H1 (cell line): ENCODE measurements around the gene ARG2. TPM values are rescaled to one million over a fixed set of nuclear protein-coding genes. Genes with fewer than 3 reads are reported as not detected.

Experiments used
- CTCF ChIA-PET: fragments of 300-600 bp; sonication (Branson Sonifier 250); formaldehyde crosslinking; loops from one replicate; lab custom pipeline; 2021; ENCODE audit not compliant: partially characterized antibody; lab: Charles Lee
- POLR2A ChIA-PET: fragments of 300-600 bp; sonication (Branson Sonifier 250); formaldehyde crosslinking; loops from one replicate; lab custom pipeline; 2021; ENCODE audit warnings: inconsistent platforms; ENCODE audit not compliant: partially characterized antibody; lab: Charles Lee
- DNase-seq, 2 experiments: peaks; one replicate each; pipeline versions ENCODE4 v3.0.0 to v3.0.0-alpha.2; 2010 to 2022; ENCODE audit warnings: low spot score in 2 of 2, low read depth in 1 of 2, mixed read lengths in 1 of 2
- FAIRE-seq: peaks from 2 replicates; lab custom pipeline; 2011; peaks lifted over from hg19 to GRCh38; lab: Jason Lieb, UNC
- H2AFZ ChIP-seq: 2 replicates; pipeline ENCODE4 v1.8.1; 2012; ENCODE audit warnings: low read length, inconsistent platforms
- H2AK5ac ChIP-seq: 2 replicates; pipeline ENCODE4 v1.6.1; 2013; ENCODE audit warnings: low read depth, low read length
- H2BK120ac ChIP-seq: replicated peaks from 2 replicates; pipeline ENCODE3; 2013; ENCODE audit warnings: low read depth, low read length, inconsistent platforms
- H2BK12ac ChIP-seq: 2 replicates; pipeline ENCODE4 v1.6.1; 2013; ENCODE audit warnings: low read depth, low read length
- H2BK15ac ChIP-seq: 2 replicates; pipeline ENCODE4 v1.6.1; 2013; ENCODE audit warnings: low read length
- H2BK20ac ChIP-seq: 2 replicates; pipeline ENCODE4 v1.6.1; 2013; ENCODE audit warnings: low read length
- H2BK5ac ChIP-seq: 2 replicates; pipeline ENCODE4 v1.6.1; 2013; ENCODE audit warnings: low read depth, low read length
- H3K14ac ChIP-seq: 2 replicates; pipeline ENCODE4 v1.6.1; 2013; ENCODE audit warnings: inconsistent platforms; ENCODE audit not compliant: insufficient read length
- H3K18ac ChIP-seq: 2 replicates; pipeline ENCODE4 v1.6.1; 2013; ENCODE audit warnings: low read length; ENCODE audit errors: extremely low read depth
- H3K23ac ChIP-seq: 2 replicates; pipeline ENCODE4 v1.6.1; 2013; ENCODE audit warnings: inconsistent platforms; ENCODE audit not compliant: insufficient read length
- H3K23me2 ChIP-seq: 2 replicates; pipeline ENCODE4 v1.6.1; 2013; ENCODE audit warnings: low read depth, low read length
- H3K27ac ChIP-seq: 2 replicates; pipeline ENCODE4 v1.6.1; 2011; ENCODE audit warnings: low read depth, low read length, inconsistent platforms
- H3K27me3 ChIP-seq, 4 experiments: replicated peaks in 1 of 4; 1 replicate in 1 of 4; 2 replicates in 3 of 4; pipeline versions ENCODE4 v1.6.1 to v1.8.1; 2011 to 2013; ENCODE audit warnings: low read length in 3 of 4, mild to moderate bottlenecking in 3 of 4, inconsistent platforms in 2 of 4, mixed read lengths in 2 of 4, moderate library complexity in 1 of 4; ENCODE audit not compliant: control insufficient read depth in 3 of 4, insufficient read depth in 3 of 4; ENCODE audit errors: extremely low read depth in 1 of 4
- H3K36me3 ChIP-seq, 4 experiments: 2 replicates each; pipeline versions ENCODE4 v1.6.1 to v1.8.1; 2011 to 2013; ENCODE audit warnings: mild to moderate bottlenecking in 4 of 4, low read length in 3 of 4, moderate library complexity in 2 of 4, control low read depth in 1 of 4, inconsistent platforms in 1 of 4; ENCODE audit not compliant: insufficient read depth in 4 of 4, control insufficient read depth in 2 of 4
- H3K4ac ChIP-seq: replicated peaks from 2 replicates; pipeline ENCODE3; 2013; ENCODE audit warnings: low read length, low read depth, mixed read lengths, inconsistent platforms; ENCODE audit not compliant: insufficient read length
- H3K4me1 ChIP-seq, 4 experiments: replicated peaks in 1 of 4; 1 replicate in 1 of 4; 2 replicates in 3 of 4; pipeline versions ENCODE4 v1.6.1 to v1.8.1; 2011 to 2013; ENCODE audit warnings: low read length in 3 of 4, inconsistent platforms in 2 of 4, mixed read lengths in 1 of 4; ENCODE audit not compliant: insufficient read depth in 4 of 4, control insufficient read depth in 3 of 4
- H3K4me2 ChIP-seq, 2 experiments: 2 replicates each; pipeline versions ENCODE4 v1.6.1 to v1.8.1; 2011 to 2013; ENCODE audit warnings: low read depth in 2 of 2, low read length in 2 of 2, control low read depth in 1 of 2, inconsistent platforms in 1 of 2, mild to moderate bottlenecking in 1 of 2; ENCODE audit not compliant: insufficient read depth in 1 of 2
- H3K4me3 ChIP-seq, 4 experiments: fragments of 200-600, 300-600 bp in 1 of 4; sonication (generic), shearing (Covaris generic), sonication (Bioruptor Twin) in 1 of 4; 2 replicates each; pipeline versions ENCODE4 v1.5.1 to v1.8.1; 2011 to 2016; ENCODE audit warnings: low read length in 4 of 4, low read depth in 3 of 4, control low read depth in 2 of 4, inconsistent platforms in 2 of 4, mild to moderate bottlenecking in 2 of 4, mixed read lengths in 1 of 4, moderate library complexity in 1 of 4; ENCODE audit not compliant: insufficient read depth in 2 of 4; ENCODE audit errors: extremely low read depth in 1 of 4
- H3K56ac ChIP-seq: replicated peaks from 2 replicates; pipeline ENCODE3; 2013; ENCODE audit warnings: low read depth, mild to moderate bottlenecking, mixed read lengths, low read length, inconsistent platforms; ENCODE audit not compliant: insufficient read length
- H3K79me1 ChIP-seq: 2 replicates; pipeline ENCODE4 v1.6.1; 2013; ENCODE audit warnings: low read depth, low read length, control low read depth
- H3K79me2 ChIP-seq, 2 experiments: 2 replicates each; pipeline versions ENCODE4 v1.6.1 to v1.8.1; 2012 to 2013; ENCODE audit warnings: low read length in 2 of 2, mild to moderate bottlenecking in 2 of 2, inconsistent platforms in 1 of 2; ENCODE audit not compliant: insufficient read depth in 2 of 2, control insufficient read depth in 1 of 2
- H3K9ac ChIP-seq, 4 experiments: replicated peaks in 1 of 4; 1 replicate in 1 of 4; 2 replicates in 3 of 4; pipeline versions ENCODE4 v1.6.1 to v1.8.1; 2011 to 2013; ENCODE audit warnings: low read depth in 3 of 4, low read length in 3 of 4, control low read depth in 2 of 4, mild to moderate bottlenecking in 2 of 4, moderate library complexity in 2 of 4, inconsistent platforms in 1 of 4; ENCODE audit errors: extremely low read depth in 1 of 4
- H3K9me3 ChIP-seq, 2 experiments: 2 replicates each; pipeline versions ENCODE4 v1.6.1 to v1.8.1; 2012 to 2013; ENCODE audit warnings: mild to moderate bottlenecking in 2 of 2, moderate library complexity in 2 of 2, control low read depth in 1 of 2, inconsistent platforms in 1 of 2, low read depth in 1 of 2, low read length in 1 of 2, mixed read lengths in 1 of 2; ENCODE audit not compliant: insufficient read depth in 2 of 2
- H4K20me1 ChIP-seq, 2 experiments: replicated peaks in 1 of 2; 2 replicates each; pipeline versions ENCODE3 to v1.8.1; 2011 to 2013; ENCODE audit warnings: inconsistent platforms in 2 of 2, low read length in 2 of 2, mild to moderate bottlenecking in 1 of 2; ENCODE audit not compliant: insufficient read depth in 2 of 2, control insufficient read depth in 1 of 2
- H4K5ac ChIP-seq: 2 replicates; pipeline ENCODE4 v1.6.1; 2013; ENCODE audit warnings: low read length, low read depth, mixed read lengths, inconsistent platforms; ENCODE audit not compliant: insufficient read length
- H4K8ac ChIP-seq: 2 replicates; pipeline ENCODE4 v1.8.0; 2013; ENCODE audit warnings: mild to moderate bottlenecking, moderate library complexity, low read length, inconsistent platforms; ENCODE audit not compliant: insufficient read depth; ENCODE audit errors: extremely low read depth
- H4K91ac ChIP-seq: replicated peaks from 2 replicates; pipeline ENCODE3; 2013; ENCODE audit warnings: low read length, mixed read lengths, inconsistent platforms; ENCODE audit not compliant: insufficient read length
- CBX8 ChIP-seq: fragments of 300-800, 300-1000 bp; sonication (generic); IDR thresholded peaks from 2 replicates; pipeline ENCODE4 v1.7.1; 2016; ENCODE audit warnings: low read depth, low read length, borderline replicate concordance
- EP300 ChIP-seq, 2 experiments: IDR thresholded peaks; 1 replicate in 1 of 2; 2 replicates in 1 of 2; pipeline ENCODE4 v1.6.1; 2011 to 2012; ENCODE audit warnings: low read depth in 2 of 2, low read length in 2 of 2, mild to moderate bottlenecking in 2 of 2, borderline replicate concordance in 1 of 2, inconsistent platforms in 1 of 2, moderate library complexity in 1 of 2
- GABPA ChIP-seq: IDR thresholded peaks from 2 replicates; pipeline ENCODE4 v1.6.1; 2011; ENCODE audit warnings: mild to moderate bottlenecking, low read length, moderate library complexity, borderline replicate concordance; ENCODE audit not compliant: insufficient read depth
- JUND ChIP-seq: IDR thresholded peaks from 2 replicates; pipeline ENCODE4 v1.6.1; 2011; ENCODE audit warnings: mild to moderate bottlenecking, improper control_type of control experiment, low read length
- KDM4A ChIP-seq: IDR thresholded peaks from one replicate; pipeline ENCODE4 v1.7.1; 2012; ENCODE audit warnings: low read depth, mild to moderate bottlenecking, moderate library complexity, low read length, inconsistent platforms; ENCODE audit not compliant: severe bottlenecking
- POLR2A ChIP-seq, 2 experiments: IDR thresholded peaks; 1 replicate in 1 of 2; 2 replicates in 1 of 2; pipeline ENCODE4 v1.6.1; 2011; ENCODE audit warnings: low read depth in 2 of 2, low read length in 2 of 2, mild to moderate bottlenecking in 2 of 2; ENCODE audit errors: control extremely low read depth in 1 of 2
- RFX5 ChIP-seq: IDR thresholded peaks from 2 replicates; pipeline ENCODE4 v1.6.1; 2011; ENCODE audit warnings: low read depth, low read length, improper control_type of control experiment, borderline replicate concordance
- TBP ChIP-seq: IDR thresholded peaks from 2 replicates; pipeline ENCODE4 v1.6.1; 2011; ENCODE audit warnings: low read depth, low read length, improper control_type of control experiment
- WGBS, 2 experiments: shearing (Covaris generic) in 1 of 2; methylation state at CpG; one replicate each; pipeline versions ENCODE4 v1.1.6 to v1.1.7; 2013 to 2015; ENCODE audit warnings: low lambda C conversion rate in 2 of 2, mixed read lengths in 2 of 2, inconsistent platforms in 1 of 2, low coverage in 1 of 2, missing lambda C conversion rate in 1 of 2; ENCODE audit not compliant: insufficient replicate concordance in 2 of 2, insufficient coverage in 1 of 2, insufficient read length in 1 of 2; ENCODE audit errors: extremely low coverage in 1 of 2, missing lambda C conversion rate in 1 of 2; 5-methylcytosine and 5-hydroxymethylcytosine counted together
- polyA plus RNA-seq, 7 experiments: library from polyadenylated mRNA; depleted of rRNA in 3 of 7; stranded (reverse) in 5 of 7; unstranded in 2 of 7; fragments of >200 nt in 5 of 7; fragments of 200-250 nt in 2 of 7; gene quantifications; 1 replicate in 5 of 7; 2 replicates in 1 of 7; 4 replicates in 1 of 7; pipeline versions ENCODE4 v1.2.1 to v1.2.3, GENCODE V29; 2011 to 2013; ENCODE audit warnings: missing spikeins in 2 of 7, mixed read lengths in 2 of 7
- total RNA-seq: library from RNA; stranded (reverse); fragmentation: NEBNext Ultra II Directional; extraction: Animal tissue kit (Norgen Biotek cat#: 25700); gene quantifications from 2 replicates; pipeline ENCODE4 v1.2.1, GENCODE V29; 2021
- TF ChIP-seq, protein P1 (sequence below): IDR thresholded peaks from 2 replicates; pipeline ENCODE4 v1.6.1; 2012; ENCODE audit warnings: inconsistent platforms

Gene ARG2
- total and polyA plus RNA-seq, 2 of the 8 experiments (the other 6 are each of a cell fraction or from before 2014, with no cell fraction given) = 49.9 to 59.1 TPM

DNA sequence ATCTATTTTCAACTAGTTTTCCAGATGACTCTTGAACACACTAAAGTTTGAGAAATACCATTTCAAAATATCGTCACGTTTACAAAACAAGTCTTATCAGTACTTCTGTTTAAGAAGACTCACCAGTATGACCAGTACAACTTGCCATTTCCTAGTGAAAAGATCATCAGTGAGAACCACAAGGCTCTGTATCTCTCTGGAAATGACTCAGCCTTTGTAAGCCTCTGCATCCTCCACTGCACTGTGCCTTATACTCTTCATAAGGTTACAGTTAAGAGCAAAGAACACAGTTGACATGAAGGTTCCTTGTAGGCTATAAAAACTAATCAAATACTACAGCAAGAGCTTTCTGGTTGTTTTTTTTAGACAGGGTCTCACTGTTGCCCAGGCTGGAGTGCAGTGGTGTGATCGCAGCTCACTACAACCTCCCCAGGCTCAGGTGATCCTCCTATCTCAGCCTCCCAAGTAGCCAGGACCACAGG lies 60.4 kb downstream of the ARG2 start:
- Histone ChIP-seq H2BK15ac (no peak overlapping the region), H3K56ac (no peak overlapping the region), H2BK120ac (no peak overlapping the region), H2BK20ac (no peak overlapping the region), H2AFZ (no peak overlapping the region), H3K27ac (no peak overlapping the region), H4K5ac (no peak overlapping the region), H3K9ac (no peak overlapping the region), H3K23ac (no peak overlapping the region), H3K23me2 (no peaks in the 10 kb centered on the region; the same call in 1 of the 2 replicates), H3K79me1 (peaks cover 2% of the 10 kb centered on the region; the same call in 1 of the 2 replicates), H2BK5ac (no peak overlapping the region), H3K27me3 (no peaks in the 10 kb centered on the region; a peak in 1 of 7 replicates), H4K20me1 (peaks cover 8 to 10% of the 10 kb centered on the region in 2 experiments), H3K4me2 (no peak overlapping the region), H4K8ac (no peak overlapping the region), H3K14ac (no peak overlapping the region), H3K9me3 (no peaks in the 10 kb centered on the region), H3K4ac (no peak overlapping the region), H3K18ac (no peak overlapping the region), H3K4me3 (no peak overlapping the region), H3K4me1 (no peaks in the 10 kb centered on the region; a peak in 2 of 7 replicates), H4K91ac (no peak overlapping the region), H2BK12ac (no peak overlapping the region), H3K79me2 (peaks cover 0 to 32% of the 10 kb centered on the region in 2 experiments; a peak in 2 of 4 replicates), H2AK5ac (no peak overlapping the region), H3K36me3 (peaks cover 15 to 72% (median 47%) of the 10 kb centered on the region in 4 experiments)
- POLR2A ChIA-PET = interaction anchor here (5.7 kb wide), 1 partner anchor 14 kb away, joined by 21 read pairs; the partner anchor contains the start of gene RDH11
- 89% methylated on average over 3 of the region's 3 CpGs; no CpG with 5 or more reads in 1 of the 2 experiments for WGBS, 2 experiments
- FAIRE-seq (no peak), DNase-seq (no peak)
- CTCF ChIA-PET = interaction anchor here (0.8 to 1.5 kb wide), 2 partner anchors 24 to 62 kb away, joined by 4 to 5 read pairs; no protein-coding TSS in a partner anchor
- TF ChIP-seq TBP (no peak), JUND (no peak), RFX5 (no peak), CBX8 (no peak), GABPA (no peak), POLR2A (IDR thresholded peaks at IDR 0.05; ENCODE audit: control extremely low read depth in 1 of 2, low read depth in 2 of 2, low read length in 2 of 2) (no peak), KDM4A (no peak), EP300 (IDR thresholded peaks at IDR 0.05; ENCODE audit: borderline replicate concordance in 1 of 2, low read depth in 2 of 2, low read length in 2 of 2) (no peak)
- TF ChIP-seq, protein P1, sequence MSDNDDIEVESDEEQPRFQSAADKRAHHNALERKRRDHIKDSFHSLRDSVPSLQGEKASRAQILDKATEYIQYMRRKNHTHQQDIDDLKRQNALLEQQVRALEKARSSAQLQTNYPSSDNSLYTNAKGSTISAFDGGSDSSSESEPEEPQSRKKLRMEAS = no peak
